PFSK-1 (cell line): ENCODE results near the gene POP4.

Experiments
- POLR2AphosphoS5 ChIP-seq: IDR thresholded peaks from 2 replicates; pipeline ENCODE4 v1.6.1; 2012; ENCODE audit warnings: low read depth, mild to moderate bottlenecking, control low read depth, low read length, moderate library complexity
- REST ChIP-seq, 2 experiments: IDR thresholded peaks; 2 replicates each; pipeline versions ENCODE4 v1.6.1 to v1.8.0; 2011 to 2012; ENCODE audit warnings: low read depth in 2 of 2, low read length in 2 of 2, control low read depth in 1 of 2, inconsistent platforms in 1 of 2, mild to moderate bottlenecking in 1 of 2, moderate library complexity in 1 of 2; ENCODE audit not compliant: insufficient read depth in 1 of 2

- TF ChIP-seq POLR2AphosphoS5 (no peak), REST (IDR thresholded peaks at IDR 0.05; ENCODE audit: insufficient read depth in 1 of 2, low read depth in 2 of 2, low read length in 2 of 2) (no peak)
These were observed 32.6 kb upstream of the POP4 start for GRCh38 chr19:29573486-29573885.
